ENCODE results near the gene ZNF124.
"Not testable (repeated sequence)": the region's sequence is repeated elsewhere in the genome, so short reads cannot be mapped to it uniquely, and the experiment has no call there.

ZNF124 gene

GRCh38 chr1:247171443-247171842 is 377 bp downstream of the ZNF124 start:
- DNase-seq = not testable (repeated sequence)

DNA sequence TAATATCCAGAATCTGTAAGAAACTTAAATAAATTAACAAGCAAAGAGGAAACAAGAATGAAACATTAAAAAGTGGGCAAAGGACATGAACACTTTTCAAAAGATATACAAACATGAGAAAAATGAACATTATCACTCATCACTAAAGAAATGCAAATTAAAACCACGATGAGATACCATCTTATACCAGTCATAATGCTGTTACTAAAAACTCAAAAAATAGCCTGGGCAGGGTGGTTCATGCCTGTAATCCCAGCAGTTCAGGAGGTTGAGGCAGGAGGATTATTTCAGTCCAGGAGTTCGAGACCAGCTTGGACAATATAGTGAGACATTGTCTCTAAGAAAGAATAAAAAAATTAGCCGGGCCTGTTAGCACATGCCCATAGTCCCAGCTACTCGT is 6.1 kb downstream of the ZNF124 start:
- no peak for DNase-seq

DNA sequence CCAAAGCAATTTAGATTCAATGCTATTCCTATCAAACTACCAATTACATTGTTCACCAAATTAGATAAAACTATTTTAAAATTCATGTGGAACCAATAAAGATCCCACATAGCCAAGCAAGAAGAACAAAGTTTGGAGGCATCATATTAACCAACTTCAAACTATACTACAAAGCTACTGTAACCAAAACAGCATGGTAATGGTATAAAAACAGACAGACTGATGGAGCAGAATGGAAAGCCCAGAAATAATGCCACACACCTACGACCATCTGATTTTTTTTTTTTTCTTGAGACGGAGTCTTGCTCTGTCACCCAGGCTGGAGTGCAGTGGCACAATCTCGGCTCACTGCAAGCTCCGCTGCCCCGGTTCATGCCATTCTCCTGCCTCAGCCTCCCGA is 7.1 kb downstream of the ZNF124 start:
- DNase-seq = no peak

- DNase-seq = peak in 1 of 6 experiments; percentile 12
Observed at GRCh38 chr1:247156787-247157232, 15.0 kb downstream of the ZNF124 start.

- no peak for DNase-seq
Observed at GRCh38 chr1:247147781-247148180, 24.0 kb downstream of the ZNF124 start.

GRCh38 chr1:247147120-247147519 is 24.7 kb downstream of the ZNF124 start:
- not testable (repeated sequence) for DNase-seq

DNA sequence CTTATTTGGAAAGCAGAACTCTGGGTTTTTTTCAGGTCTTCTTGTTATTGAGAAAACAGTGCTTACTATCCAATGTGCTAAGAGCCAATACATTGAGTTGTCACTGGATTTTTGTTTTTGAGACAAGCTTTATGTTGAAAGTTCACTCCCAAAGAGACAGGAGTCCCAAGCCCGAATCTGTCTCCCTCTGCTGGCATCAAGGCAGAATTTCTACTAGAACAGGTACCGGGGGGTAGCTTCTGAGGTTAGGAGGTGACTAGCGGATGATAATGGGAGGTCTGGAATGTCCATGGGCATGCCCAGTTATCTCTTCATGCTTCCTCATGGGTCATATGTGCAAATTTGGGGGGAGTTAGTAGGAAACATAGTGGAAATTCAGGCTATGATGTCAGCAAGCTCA is 25.1 kb downstream of the ZNF124 start:
- DNase-seq = no peak

DNA sequence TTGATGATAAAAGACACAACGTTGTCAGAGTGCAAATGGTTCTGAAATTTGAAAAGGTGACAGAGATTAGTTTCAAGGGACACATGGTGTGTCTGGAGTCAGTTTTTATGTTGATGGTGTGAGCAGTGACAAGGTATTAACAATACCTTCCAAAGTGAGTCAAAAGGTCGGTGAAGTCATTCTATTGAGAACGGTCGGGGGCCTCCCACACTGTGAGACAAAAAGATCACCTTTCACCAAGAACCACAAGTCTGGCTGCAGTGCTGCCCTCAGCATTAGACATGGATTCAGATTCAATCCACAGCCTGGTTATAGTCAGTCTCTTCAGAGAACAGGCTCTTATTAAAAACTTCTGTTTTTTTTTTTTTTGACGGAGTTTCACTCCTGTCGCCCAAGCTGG is 26.5 kb downstream of the ZNF124 start:
- DNase-seq = no peak

GRCh38 chr1:247139557-247139956 is 32.3 kb downstream of the ZNF124 start:
- DNase-seq = not testable (repeated sequence)

DNA sequence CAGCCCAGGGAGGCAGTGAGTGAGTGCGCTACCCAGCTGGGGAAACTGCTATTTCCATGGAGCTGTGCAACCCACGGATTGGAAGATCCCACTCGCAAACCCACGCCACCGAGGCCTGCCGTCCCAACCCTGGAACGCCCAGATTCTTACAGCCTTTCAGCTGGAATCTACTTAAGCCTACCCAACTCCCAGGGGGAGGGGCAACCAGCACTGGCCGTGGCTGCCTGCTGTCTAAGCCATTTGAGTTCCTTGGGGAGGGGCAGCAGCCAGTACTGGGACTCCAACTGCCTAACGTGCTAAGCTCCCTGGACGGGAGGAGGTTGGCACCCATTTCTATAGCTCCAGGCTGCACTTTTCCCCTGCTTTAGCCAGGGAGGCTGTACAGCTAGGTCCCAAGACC is 40.6 kb downstream of the ZNF124 start:
- no peak for DNase-seq

- DNase-seq = not testable (repeated sequence)
Observed at GRCh38 chr1:247127519-247128282, 44.1 kb downstream of the ZNF124 start.

DNA sequence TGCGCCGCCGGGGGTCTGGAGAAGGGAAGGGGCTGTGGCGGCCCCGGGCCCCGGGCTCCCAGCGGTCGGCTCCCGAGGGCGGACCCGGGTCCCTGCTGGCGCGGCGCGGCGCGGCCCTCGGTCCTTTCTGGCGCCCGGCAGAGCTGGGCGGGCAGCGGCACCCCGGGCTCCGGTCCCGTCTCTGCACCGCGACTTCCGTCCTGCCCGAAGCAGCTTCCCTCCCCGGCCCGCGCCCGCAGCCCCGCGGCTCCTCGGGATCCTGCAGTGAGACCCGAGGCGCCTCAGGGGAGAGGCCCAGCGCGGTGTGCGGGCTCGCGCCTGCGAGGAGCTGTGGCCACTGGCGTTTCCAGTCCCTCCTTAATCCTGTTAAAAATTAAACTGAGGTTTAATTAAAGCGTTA is 45.2 kb downstream of the ZNF124 start:
- not testable (repeated sequence) for DNase-seq

DNA sequence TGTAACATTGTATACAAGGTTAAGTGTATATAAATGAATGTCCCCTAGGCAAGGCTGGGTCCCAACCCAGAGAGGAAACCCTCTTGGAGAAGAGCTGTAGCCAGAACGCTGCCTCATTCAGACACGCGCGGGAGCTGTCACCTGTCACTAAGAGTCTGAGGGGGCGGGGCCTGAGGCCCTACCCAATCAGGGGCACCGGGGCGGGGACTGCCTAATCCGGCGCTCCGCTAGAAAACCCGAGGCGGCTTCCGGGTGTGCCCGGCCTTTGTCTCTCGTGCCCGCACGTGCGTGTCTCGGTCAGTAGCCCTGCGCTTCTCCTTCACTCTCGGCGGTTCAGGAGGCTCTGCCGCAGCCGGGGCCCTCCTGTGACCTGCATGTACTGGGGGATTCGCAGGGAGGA is 45.7 kb downstream of the ZNF124 start:
- DNase-seq = not testable (repeated sequence)

- DNase-seq = no peak
Observed at GRCh38 chr1:247121382-247121781, 50.4 kb downstream of the ZNF124 start.

DNA sequence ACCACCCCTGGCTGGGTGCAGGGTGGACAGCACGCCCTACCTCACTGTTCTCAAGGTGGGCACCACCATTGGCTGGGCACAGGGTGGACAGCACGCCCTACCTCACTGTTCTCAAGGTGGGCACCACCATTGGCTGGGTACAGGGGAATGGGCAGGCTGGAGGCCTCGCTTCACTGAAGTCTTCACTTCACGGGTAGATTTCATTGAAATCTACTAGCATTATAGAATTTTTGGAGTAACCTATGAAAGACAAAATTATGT is 51.5 kb downstream of the ZNF124 start:
- DNase-seq = not testable (repeated sequence)

DNA sequence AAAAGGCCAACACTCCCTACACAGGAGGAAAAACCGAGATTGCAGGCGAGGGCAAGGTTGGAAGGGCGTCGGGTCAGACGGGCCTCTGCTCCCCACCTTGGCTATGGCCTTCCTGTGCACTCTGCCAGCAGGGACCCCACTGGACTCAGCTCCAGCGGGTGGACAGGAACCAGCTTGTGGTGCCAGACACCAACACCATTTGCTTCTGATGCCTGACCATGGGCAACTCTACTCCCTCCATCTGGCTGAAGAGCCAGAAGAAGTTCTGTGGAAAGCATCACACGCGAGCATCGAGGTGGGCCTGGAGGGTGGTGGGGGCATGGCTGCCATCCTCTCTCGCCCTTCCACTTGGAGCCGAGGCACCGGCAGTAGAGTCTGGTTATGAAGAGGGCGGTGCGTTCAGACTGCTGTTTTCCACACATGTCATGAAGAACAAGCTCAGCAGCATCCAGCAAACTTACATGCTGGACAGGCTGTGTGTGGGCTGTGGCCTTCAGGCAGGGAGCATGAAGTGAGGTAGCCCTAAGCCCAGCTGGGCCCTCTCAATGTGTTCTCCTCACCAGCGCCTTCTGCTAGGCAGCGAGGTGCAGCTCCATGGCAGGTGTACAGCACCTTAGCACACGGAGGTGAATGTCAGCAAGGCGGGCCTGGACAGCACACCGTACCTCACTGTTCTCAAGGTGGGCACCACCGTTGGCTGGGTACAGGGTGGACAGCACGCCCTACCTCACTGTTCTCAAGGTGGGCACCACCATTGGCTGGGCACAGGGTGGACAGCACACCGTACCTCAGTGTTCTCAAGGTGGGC is 52.0 kb downstream of the ZNF124 start:
- no peak for DNase-seq

- peak in 3 of 6 experiments; percentile 4 to 21 (median 9) for DNase-seq
Observed at GRCh38 chr1:247118946-247119446, 52.8 kb downstream of the ZNF124 start.

GRCh38 chr1:247115545-247115944 is 56.3 kb downstream of the ZNF124 start:
- DNase-seq = no peak

- no peak for DNase-seq
Observed at GRCh38 chr1:247115141-247115510, 56.7 kb downstream of the ZNF124 start.

- no peak for DNase-seq
Observed at GRCh38 chr1:247114351-247115140, 57.3 kb downstream of the ZNF124 start.

DNA sequence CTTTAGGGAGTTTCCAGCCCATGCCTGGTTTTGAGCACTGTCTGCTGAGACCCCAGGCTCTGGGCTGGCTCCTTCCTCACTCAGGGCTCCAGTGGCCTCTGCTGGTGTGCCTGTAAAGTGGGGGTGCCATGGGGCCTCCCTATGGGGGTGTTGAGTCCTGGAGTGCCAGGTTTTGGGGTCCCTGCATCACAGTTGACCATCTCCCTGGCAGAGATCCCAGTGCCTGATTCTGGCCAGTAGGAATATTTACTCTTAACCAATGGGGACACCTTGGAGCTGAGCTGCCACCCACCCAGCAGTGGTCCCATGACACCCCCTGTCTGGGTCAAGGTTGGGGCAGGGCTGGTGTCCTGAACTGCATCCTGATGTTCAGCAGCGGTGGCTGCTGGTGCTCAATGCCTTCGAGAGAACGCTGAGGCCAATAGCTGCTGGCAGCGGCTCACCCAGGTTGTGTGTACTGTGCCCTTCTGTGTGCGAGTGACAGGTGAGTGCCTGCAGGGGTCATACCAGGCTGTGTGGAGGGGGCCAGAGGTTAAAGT is 58.0 kb downstream of the ZNF124 start:
- DNase-seq = no peak

DNA sequence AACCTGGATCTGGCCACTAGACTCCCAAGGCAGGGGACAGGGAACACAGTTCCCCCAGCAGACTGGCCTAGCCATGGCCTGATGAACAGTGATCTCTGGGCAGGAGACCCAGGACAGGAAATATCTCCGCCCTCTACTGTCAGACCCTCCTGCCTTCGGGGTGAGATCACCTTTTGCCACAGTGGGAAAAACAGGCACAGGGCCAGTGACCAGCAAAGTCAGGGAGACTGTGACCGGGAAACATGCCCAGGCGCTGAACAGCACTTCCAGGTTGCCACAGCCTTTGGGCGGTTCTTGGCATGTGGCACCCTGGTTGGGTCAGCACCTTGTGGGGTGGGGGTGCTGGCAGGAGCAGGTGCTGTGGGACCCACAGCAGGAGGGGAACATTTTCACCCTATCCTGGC is 58.7 kb downstream of the ZNF124 start:
- DNase-seq = no peak

DNA sequence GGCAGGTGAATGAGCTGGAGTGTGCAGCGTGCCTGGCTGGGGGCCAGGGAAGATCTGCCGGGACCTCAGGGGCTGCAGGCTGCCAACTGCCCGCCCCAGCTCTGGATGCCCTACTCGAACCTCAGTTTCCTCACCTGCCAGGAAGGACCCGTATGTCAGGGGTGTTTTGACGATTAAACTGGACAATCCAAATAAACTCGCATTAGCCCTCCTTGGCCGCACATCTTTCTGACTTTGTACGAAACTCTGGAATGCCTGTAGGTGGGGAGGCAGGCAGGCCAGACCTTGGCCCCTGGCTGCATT is 59.4 kb downstream of the ZNF124 start:
- no peak for DNase-seq
